Measurements from ENCODE around the gene RAMP2.
"Not testable (repeated sequence)": the region's sequence is repeated elsewhere in the genome, so short reads cannot be mapped to it uniquely, and the experiment has no call there.

- TF ChIP-seq, protein P1, sequence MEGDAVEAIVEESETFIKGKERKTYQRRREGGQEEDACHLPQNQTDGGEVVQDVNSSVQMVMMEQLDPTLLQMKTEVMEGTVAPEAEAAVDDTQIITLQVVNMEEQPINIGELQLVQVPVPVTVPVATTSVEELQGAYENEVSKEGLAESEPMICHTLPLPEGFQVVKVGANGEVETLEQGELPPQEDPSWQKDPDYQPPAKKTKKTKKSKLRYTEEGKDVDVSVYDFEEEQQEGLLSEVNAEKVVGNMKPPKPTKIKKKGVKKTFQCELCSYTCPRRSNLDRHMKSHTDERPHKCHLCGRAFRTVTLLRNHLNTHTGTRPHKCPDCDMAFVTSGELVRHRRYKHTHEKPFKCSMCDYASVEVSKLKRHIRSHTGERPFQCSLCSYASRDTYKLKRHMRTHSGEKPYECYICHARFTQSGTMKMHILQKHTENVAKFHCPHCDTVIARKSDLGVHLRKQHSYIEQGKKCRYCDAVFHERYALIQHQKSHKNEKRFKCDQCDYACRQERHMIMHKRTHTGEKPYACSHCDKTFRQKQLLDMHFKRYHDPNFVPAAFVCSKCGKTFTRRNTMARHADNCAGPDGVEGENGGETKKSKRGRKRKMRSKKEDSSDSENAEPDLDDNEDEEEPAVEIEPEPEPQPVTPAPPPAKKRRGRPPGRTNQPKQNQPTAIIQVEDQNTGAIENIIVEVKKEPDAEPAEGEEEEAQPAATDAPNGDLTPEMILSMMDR (optimal IDR thresholded peaks at IDR 0.05 in 1 of 3, IDR thresholded peaks at IDR 0.05 in 1 of 3, conservative IDR thresholded peaks at IDR 0.05 in 1 of 3; ENCODE audit: extremely low read depth in 1 of 3, insufficient read depth in 2 of 3, low read length in 3 of 3) = not testable (repeated sequence)
- not testable (repeated sequence) for TF ChIP-seq EZH2 (IDR thresholded peaks at IDR 0.05; ENCODE audit: low read length)
These were observed 7.0 kb downstream of the RAMP2 start for GRCh38 chr17:42768006-42768405.
